Stimulated activated effector memory CD8-positive, alpha-beta T cell treated with anti-CD3 and anti-CD28 coated beads, Interleukin-12 subunit alpha, Interleukin-12 subunit beta, amount 100 ng/mL, for 72 hours (primary cell): ENCODE measurements around the gene MRPL20.
"Not testable (repeated sequence)": the region's sequence is repeated elsewhere in the genome, so short reads cannot be mapped to it uniquely, and the experiment has no call there.

Experiments
- ATAC-seq: fragments of 150-1000 bp; cut with Tn5 transposase; 2 replicates; pipeline ENCODE4 v1.10.0; 2021
- DNase-seq, 2 donors: peaks; one replicate each; pipeline ENCODE4 v3.0.0; 2021 to 2022; ENCODE audit warnings: low spot score in 2 of 2
- H3K27ac Mint-ChIP-seq: one replicate; pipeline ENCODE4 v1.8.0; 2022; ENCODE audit warnings: mild to moderate bottlenecking, mixed read lengths
- H3K36me3 Mint-ChIP-seq: one replicate; pipeline ENCODE4 v1.8.0; 2022; ENCODE audit warnings: mild to moderate bottlenecking, mixed read lengths
- H3K4me1 Mint-ChIP-seq: one replicate; pipeline ENCODE4 v1.8.0; 2022; ENCODE audit warnings: mixed read lengths
- H3K4me3 Mint-ChIP-seq: one replicate; pipeline ENCODE4 v1.8.0; 2022; ENCODE audit warnings: mild to moderate bottlenecking, mixed read lengths
- H3K9me3 Mint-ChIP-seq: one replicate; pipeline ENCODE4 v1.8.0; 2022; ENCODE audit warnings: mixed read lengths

MRPL20 gene

GRCh38 chr1:1407636-1408318 is 684 bp upstream of the MRPL20 start:
- H3K27ac Mint-ChIP-seq, result peak overlapping the region; percentile 94
- H3K36me3 Mint-ChIP-seq, result peaks cover 71% of the 10 kb centered on the region
- H3K4me1 Mint-ChIP-seq, result peaks cover 27% of the 10 kb centered on the region
- no peaks in the 10 kb centered on the region for H3K9me3 Mint-ChIP-seq
- peak; percentile 41 for ATAC-seq
- DNase-seq, result no peak
- peak overlapping the region; percentile 88 for H3K4me3 Mint-ChIP-seq

- peak; percentile 0 for ATAC-seq
These were observed 832 bp downstream of the MRPL20 start for GRCh38 chr1:1406101-1406820.

DNA sequence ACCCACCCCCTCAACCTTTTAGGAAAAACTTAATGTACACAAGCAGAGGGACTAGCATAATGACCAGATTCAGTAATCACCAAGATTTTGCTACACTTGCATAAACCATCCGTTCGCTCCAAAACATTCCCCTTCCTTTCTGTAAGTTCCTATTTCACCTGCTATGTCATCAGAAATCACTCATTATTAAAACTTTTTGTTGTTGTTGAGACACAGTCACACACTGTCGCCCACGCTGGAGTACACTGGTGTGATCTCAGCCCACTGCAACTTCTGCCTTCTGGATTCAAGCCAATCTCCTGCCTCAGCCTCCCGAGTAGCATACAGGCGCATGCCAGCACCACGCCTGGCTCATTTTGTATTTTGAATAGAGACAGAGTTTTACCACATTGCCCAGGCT is 3.4 kb downstream of the MRPL20 start:
- Mint-ChIP-seq H3K36me3 (peaks cover 93% of the 10 kb centered on the region), H3K27ac (peak overlapping the region; percentile 23), H3K9me3 (no peaks in the 10 kb centered on the region), H3K4me3 (no peak overlapping the region), H3K4me1 (peaks cover 56% of the 10 kb centered on the region)
- ATAC-seq (no peak), DNase-seq (no peak)

More at GRCh38 chr1:1406101-1406820, 832 bp downstream of the MRPL20 start:
- peak overlapping the region; percentile 94 for H3K27ac Mint-ChIP-seq
- H3K9me3 Mint-ChIP-seq, result no peaks in the 10 kb centered on the region
- peaks cover 38% of the 10 kb centered on the region for H3K4me1 Mint-ChIP-seq
- peak overlapping the region; percentile 88 for H3K4me3 Mint-ChIP-seq
- peaks cover 86% of the 10 kb centered on the region for H3K36me3 Mint-ChIP-seq
- no peak for DNase-seq

DNA sequence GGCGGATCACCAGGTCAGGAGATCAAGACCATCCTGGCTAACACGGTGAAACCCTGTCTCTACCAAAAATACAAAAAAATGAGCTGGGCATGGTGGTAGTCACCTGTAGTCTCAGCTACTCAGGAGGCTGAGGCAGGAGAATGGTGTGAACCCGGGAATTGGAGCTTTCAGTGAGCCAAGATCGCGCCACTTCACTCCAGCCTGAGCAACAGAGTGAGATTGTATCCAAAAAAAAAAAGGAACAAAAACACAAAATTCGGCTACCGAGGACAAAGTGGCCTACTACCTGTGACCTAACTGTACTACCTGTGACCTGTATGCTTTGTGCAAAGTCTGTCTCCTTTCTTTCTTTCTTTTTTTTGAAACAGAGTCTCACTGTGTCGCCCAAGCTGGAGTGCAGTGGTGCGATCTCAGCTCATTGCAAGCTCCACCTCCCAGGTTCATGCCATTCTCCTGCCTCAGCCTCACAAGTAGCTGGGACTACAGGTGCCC is 4.1 kb downstream of the MRPL20 start:
- ATAC-seq, DNase-seq, H3K4me3 Mint-ChIP-seq, H3K9me3 Mint-ChIP-seq: not testable (repeated sequence)
- peak overlapping the region; percentile 23 for H3K27ac Mint-ChIP-seq
- peaks cover 56% of the 10 kb centered on the region for H3K4me1 Mint-ChIP-seq
- H3K36me3 Mint-ChIP-seq, result peaks cover 95% of the 10 kb centered on the region

- peaks cover 59% of the 10 kb centered on the region for H3K4me1 Mint-ChIP-seq
- no peaks in the 10 kb centered on the region for H3K9me3 Mint-ChIP-seq
- H3K4me3 Mint-ChIP-seq, result no peak overlapping the region
- H3K36me3 Mint-ChIP-seq, result peaks cover 95% of the 10 kb centered on the region
- H3K27ac Mint-ChIP-seq, result peak overlapping the region; percentile 76
- ATAC-seq, result no peak
- DNase-seq, result no peak
These were observed 4.8 kb downstream of the MRPL20 start for GRCh38 chr1:1402072-1402900.

- peak overlapping the region; percentile 94 for H3K27ac Mint-ChIP-seq
- peak overlapping the region; percentile 84 for H3K4me3 Mint-ChIP-seq
- H3K4me1 Mint-ChIP-seq, result peaks cover 59% of the 10 kb centered on the region
- ATAC-seq (no peak), DNase-seq (no peak)
- H3K9me3 Mint-ChIP-seq, result no peaks in the 10 kb centered on the region
- peaks cover 95% of the 10 kb centered on the region for H3K36me3 Mint-ChIP-seq
These were observed 5.6 kb downstream of the MRPL20 start for GRCh38 chr1:1401457-1402010.

GRCh38 chr1:1400576-1401456 is 6.3 kb downstream of the MRPL20 start:
- no peaks in the 10 kb centered on the region for H3K9me3 Mint-ChIP-seq
- peaks cover 95% of the 10 kb centered on the region for H3K36me3 Mint-ChIP-seq
- peak overlapping the region; percentile 94 for H3K27ac Mint-ChIP-seq
- peaks cover 53% of the 10 kb centered on the region for H3K4me1 Mint-ChIP-seq
- ATAC-seq (no peak), DNase-seq (no peak)
- H3K4me3 Mint-ChIP-seq, result peak overlapping the region; percentile 84

DNA sequence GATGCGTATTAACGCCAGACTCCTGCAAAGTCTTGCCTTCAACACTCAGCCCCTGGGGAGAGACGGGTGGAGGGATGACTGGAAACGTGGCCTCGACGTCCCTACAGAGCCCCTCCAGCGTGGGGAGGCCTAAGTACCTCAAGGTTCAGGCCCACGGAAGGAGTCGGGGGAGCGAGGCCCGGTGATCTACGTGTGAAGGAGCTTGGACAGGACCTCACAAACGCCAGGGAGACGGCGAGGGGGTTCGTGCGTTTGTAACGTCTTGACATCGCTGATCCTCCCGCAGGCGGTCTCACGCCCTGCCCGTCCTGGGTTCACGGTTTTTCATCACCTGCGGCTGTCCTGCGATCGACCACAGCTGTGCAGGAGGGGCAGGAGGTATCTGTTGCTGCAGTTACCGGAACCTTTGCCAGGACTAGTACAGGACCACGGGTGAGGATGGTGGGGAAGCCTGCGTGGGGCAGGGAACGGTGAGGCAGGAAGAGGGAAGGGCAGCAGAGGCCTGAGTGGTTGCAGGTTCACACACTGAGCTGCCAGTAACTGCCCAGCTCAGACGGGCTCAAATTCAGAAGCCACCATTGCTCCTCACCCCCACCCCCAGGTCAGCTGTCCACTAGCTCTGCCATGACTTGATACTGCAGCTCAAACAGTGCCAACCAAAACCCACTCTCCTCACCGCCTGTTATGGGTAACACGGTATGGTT is 7.1 kb downstream of the MRPL20 start:
- DNase-seq (no peak), ATAC-seq (no peak)
- H3K9me3 Mint-ChIP-seq, result no peaks in the 10 kb centered on the region
- peak overlapping the region; percentile 84 for H3K4me3 Mint-ChIP-seq
- H3K36me3 Mint-ChIP-seq, result peaks cover 95% of the 10 kb centered on the region
- peaks cover 54% of the 10 kb centered on the region for H3K4me1 Mint-ChIP-seq
- H3K27ac Mint-ChIP-seq, result peak overlapping the region; percentile 94

GRCh38 chr1:1399187-1399871 is 7.8 kb downstream of the MRPL20 start, which contains the start of gene CCNL2:
Gene CCNL2, minus strand, starts transcription at chr1:1399335. Its CDS starts 29 bp downstream, at chr1:1399306.
- Mint-ChIP-seq H3K36me3 (peaks cover 95% of the 10 kb centered on the region), H3K9me3 (no peaks in the 10 kb centered on the region), H3K27ac (peak within 1 kb of the TSS; percentile 94), H3K4me3 (peak within 1 kb of the TSS; percentile 84), H3K4me1 (peaks cover 57% of the 10 kb centered on the region)
- ATAC-seq (peak; percentile 98), DNase-seq (peak; percentile 98 to 99)

DNA sequence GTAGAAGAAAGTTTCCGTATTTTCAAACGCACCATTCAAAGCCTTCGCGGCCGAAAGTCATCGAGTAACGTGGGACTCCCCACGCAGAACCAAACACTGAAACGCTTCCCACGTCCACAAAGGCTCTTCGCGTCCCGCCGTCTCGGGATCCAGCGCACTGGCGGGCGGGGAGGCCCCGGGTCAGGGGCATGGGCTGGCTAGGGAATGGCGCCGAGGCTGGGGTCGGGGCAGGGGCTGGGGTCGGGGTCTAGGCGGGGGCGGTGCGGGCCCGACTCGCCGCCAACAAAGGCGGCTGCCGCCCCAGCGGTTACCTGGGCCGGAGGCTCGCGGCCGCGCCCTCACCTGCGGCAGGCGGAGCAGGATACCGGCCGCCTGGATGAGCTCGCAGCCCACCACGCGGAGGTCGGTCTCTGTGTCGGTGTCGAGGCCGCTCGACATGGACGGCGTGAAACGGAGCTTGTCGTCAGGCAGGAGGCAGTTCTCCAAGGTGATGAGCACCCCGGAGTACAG is 8.4 kb downstream of the MRPL20 start:
- peak; percentile 3 for ATAC-seq
- Mint-ChIP-seq H3K9me3 (no peaks in the 10 kb centered on the region), H3K4me3 (peak overlapping the region; percentile 84), H3K36me3 (peaks cover 95% of the 10 kb centered on the region), H3K4me1 (peaks cover 55% of the 10 kb centered on the region), H3K27ac (peak overlapping the region; percentile 94)
- DNase-seq, result no peak

GRCh38 chr1:1397839-1398523 is 9.1 kb downstream of the MRPL20 start:
- ATAC-seq (no peak), DNase-seq (no peak)
- H3K36me3 Mint-ChIP-seq, result peaks cover 95% of the 10 kb centered on the region
- H3K9me3 Mint-ChIP-seq, result no peaks in the 10 kb centered on the region
- H3K4me1 Mint-ChIP-seq, result peaks cover 49% of the 10 kb centered on the region
- H3K4me3 Mint-ChIP-seq, result peak overlapping the region; percentile 84
- H3K27ac Mint-ChIP-seq, result peak overlapping the region; percentile 91

- Mint-ChIP-seq H3K4me3 (no peak overlapping the region), H3K27ac (peak overlapping the region; percentile 59), H3K9me3 (no peaks in the 10 kb centered on the region), H3K4me1 (peaks cover 27% of the 10 kb centered on the region), H3K36me3 (peaks cover 95% of the 10 kb centered on the region)
- ATAC-seq, result no peak
- no peak for DNase-seq
These were observed 11.9 kb downstream of the MRPL20 start for GRCh38 chr1:1395166-1395565.
